GM12878 (cell line): ENCODE measurements around the gene SCN3B.

Experiments used
- CHD2 ChIP-seq: IDR thresholded peaks from 2 replicates; pipeline ENCODE4 v1.6.1; 2011; ENCODE audit warnings: low read depth, low read length, improper control_type of control experiment, borderline replicate concordance
- NBN ChIP-seq: fragments of 450-650 bp; IDR thresholded peaks from 2 replicates; pipeline ENCODE4 v1.6.1; 2016
- RAD21 ChIP-seq: IDR thresholded peaks from 2 replicates; pipeline ENCODE4 v1.6.1; 2011; ENCODE audit warnings: mild to moderate bottlenecking, low read depth, low read length, moderate library complexity; ENCODE audit not compliant: insufficient read depth
- TF ChIP-seq, protein P1 (sequence below): IDR thresholded peaks from 2 replicates; pipeline ENCODE4 v1.6.1; 2011; ENCODE audit warnings: borderline replicate concordance, low read depth, mild to moderate bottlenecking, moderate library complexity, low read length; ENCODE audit not compliant: insufficient read depth, poor library complexity, severe bottlenecking

DNA sequence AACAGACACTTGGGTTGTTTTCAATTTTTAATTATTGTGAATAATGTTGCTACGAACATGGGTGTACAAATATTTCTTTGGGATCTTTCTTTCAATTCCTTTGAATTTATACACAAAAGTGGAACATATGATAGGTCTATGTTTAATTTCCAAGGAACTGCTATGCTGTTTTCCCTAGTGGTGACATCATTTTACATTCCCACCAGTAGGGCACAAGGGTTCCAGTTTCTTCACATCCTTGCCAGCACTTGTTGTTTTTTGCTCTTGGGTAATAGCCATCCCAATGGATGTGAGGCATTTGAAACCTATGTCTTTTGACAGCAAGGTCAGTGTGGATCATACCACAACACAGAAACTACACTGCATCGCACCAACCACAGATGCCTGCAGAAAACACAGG is 41.8 kb upstream of the SCN3B start:
- TF ChIP-seq NBN (no peak), RAD21 (no peak), CHD2 (no peak)
- TF ChIP-seq, protein P1, sequence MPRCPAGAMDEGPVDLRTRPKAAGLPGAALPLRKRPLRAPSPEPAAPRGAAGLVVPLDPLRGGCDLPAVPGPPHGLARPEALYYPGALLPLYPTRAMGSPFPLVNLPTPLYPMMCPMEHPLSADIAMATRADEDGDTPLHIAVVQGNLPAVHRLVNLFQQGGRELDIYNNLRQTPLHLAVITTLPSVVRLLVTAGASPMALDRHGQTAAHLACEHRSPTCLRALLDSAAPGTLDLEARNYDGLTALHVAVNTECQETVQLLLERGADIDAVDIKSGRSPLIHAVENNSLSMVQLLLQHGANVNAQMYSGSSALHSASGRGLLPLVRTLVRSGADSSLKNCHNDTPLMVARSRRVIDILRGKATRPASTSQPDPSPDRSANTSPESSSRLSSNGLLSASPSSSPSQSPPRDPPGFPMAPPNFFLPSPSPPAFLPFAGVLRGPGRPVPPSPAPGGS, result no peak
